GM12878 (cell line): Measurements from ENCODE around the gene TRAF7. TPM values are rescaled to one million over a fixed set of nuclear protein-coding genes. Genes with fewer than 3 reads are reported as not detected.

ENCODE experiments used
- BCL3 ChIP-seq: IDR thresholded peaks from 2 replicates; pipeline ENCODE4 v1.6.1; 2011; ENCODE audit warnings: borderline replicate concordance, low read depth, mild to moderate bottlenecking, moderate library complexity, low read length; ENCODE audit not compliant: insufficient read depth, poor library complexity, severe bottlenecking
- CBFB ChIP-seq: IDR thresholded peaks from 2 replicates; pipeline ENCODE4 v1.6.1; 2016; ENCODE audit warnings: antibody characterized with exemption, low read depth
- CREM ChIP-seq: IDR thresholded peaks from 2 replicates; pipeline ENCODE4 v1.6.1; 2014; ENCODE audit warnings: antibody characterized with exemption, low read depth
- E2F8 ChIP-seq: fragments of 450-650 bp; IDR thresholded peaks from 2 replicates; pipeline ENCODE4 v1.6.1; 2018; ENCODE audit warnings: mild to moderate bottlenecking, low read depth, moderate library complexity; ENCODE audit not compliant: partially characterized antibody
- EED ChIP-seq: sonication (generic); IDR thresholded peaks from 2 replicates; pipeline ENCODE4 v1.6.1; 2016; ENCODE audit warnings: antibody characterized with exemption, low read depth
- FOXK2 ChIP-seq: fragments of 450-650 bp; IDR thresholded peaks from 2 replicates; pipeline ENCODE4 v1.6.1; 2017; ENCODE audit warnings: mild to moderate bottlenecking, moderate library complexity
- FOXM1 ChIP-seq: IDR thresholded peaks from 2 replicates; pipeline ENCODE4 v1.6.1; 2012; ENCODE audit warnings: low read depth, mild to moderate bottlenecking, inconsistent platforms, low read length, moderate library complexity
- KDM1A ChIP-seq: fragments of 200-600 bp; sonication (generic); IDR thresholded peaks from 2 replicates; pipeline ENCODE4 v1.6.1; 2016; ENCODE audit warnings: borderline replicate concordance
- PRDM15 ChIP-seq: fragments of 450-650 bp; formaldehyde crosslinking; IDR thresholded peaks from 2 replicates; pipeline ENCODE4 v1.4.0; 2020; ENCODE audit warnings: mild to moderate bottlenecking, moderate library complexity
- RBBP5 ChIP-seq: fragments of 200-600 bp; sonication (generic); conservative IDR thresholded peaks from 2 replicates; pipeline ENCODE4 v1.6.1; 2016
- RCOR1 ChIP-seq: conservative IDR thresholded peaks from 2 replicates; pipeline ENCODE4 v1.6.1; 2012; ENCODE audit warnings: low read depth, low read length, improper control_type of control experiment
- SIN3A ChIP-seq: IDR thresholded peaks from 2 replicates; pipeline ENCODE4 v1.6.1; 2012; ENCODE audit warnings: low read depth, low read length, improper control_type of control experiment
- SMAD1 ChIP-seq: fragments of 450-650 bp; IDR thresholded peaks from 2 replicates; pipeline ENCODE4 v1.6.1; 2018; ENCODE audit warnings: mild to moderate bottlenecking, low read depth; ENCODE audit not compliant: partially characterized antibody
- SMAD5 ChIP-seq: IDR thresholded peaks from 2 replicates; pipeline ENCODE4 v1.6.1; 2016; ENCODE audit warnings: antibody characterized with exemption, low read depth
- SREBF1 ChIP-seq: IDR thresholded peaks from 2 replicates; pipeline ENCODE4 v1.6.1; 2012; ENCODE audit warnings: mild to moderate bottlenecking, low read length
- STAT1 ChIP-seq: fragments of 450-650 bp; conservative IDR thresholded peaks from 2 replicates; pipeline ENCODE4 v1.6.1; 2014; ENCODE audit warnings: antibody characterized with exemption, mild to moderate bottlenecking
- TCF12 ChIP-seq: IDR thresholded peaks from 2 replicates; pipeline ENCODE4 v1.6.1; 2011; ENCODE audit warnings: low read depth, mild to moderate bottlenecking, low read length
- ZBTB40 ChIP-seq: fragments of 450-650 bp; IDR thresholded peaks from 2 replicates; pipeline ENCODE4 v1.6.1; 2016; ENCODE audit warnings: mild to moderate bottlenecking, moderate library complexity, borderline replicate concordance
- polyA plus RNA-seq, 11 experiments: library from polyadenylated mRNA; depleted of rRNA in 4 of 11; unstranded in 6 of 11; stranded (reverse) in 5 of 11; fragments of >200 nt; fragmentation: Nextera tagmentation in 4 of 11; fragmentation: Illumina TruSeq in 1 of 11; extraction: Ambion mirVana in 4 of 11; extraction: Trizol in 1 of 11; gene quantifications; 1 replicate in 1 of 11; 2 replicates in 10 of 11; pipeline versions ENCODE4 v1.2.1 to v1.2.3, GENCODE V29; 2011 to 2016; ENCODE audit warnings: inconsistent platforms in 2 of 11, missing spikeins in 2 of 11, low read depth in 1 of 11
- total RNA-seq, 4 experiments: library from RNA; depleted of rRNA in 3 of 4; stranded (reverse); fragments of >200 nt in 3 of 4; fragmentation: Illumina TruSeq in 1 of 4; extraction: Trizol in 1 of 4; gene quantifications; 2 replicates each; pipeline versions ENCODE4 v1.2.1 to v1.2.3, GENCODE V29; 2013 to 2021

TRAF7 gene
- total and polyA plus RNA-seq, 10 of the 15 experiments (the other 5 are each of a cell fraction or from before 2014, with no cell fraction given) = 0.61 to 87.0 (median 30.0) TPM

GRCh38 chr16:2205104-2205966 is 49.8 kb downstream of the TRAF7 start, which contains the start of gene MLST8 (continued):
- TF ChIP-seq ZBTB40 (no peak), SMAD5 (peak; percentile 84), RCOR1 (no peak), KDM1A (no peak), PRDM15 (CRISPR knock-in tag) (no peak), RBBP5 (no peak), SIN3A (peak; percentile 41; the same call in 1 of the 2 replicates), FOXM1 (no peak), CBFB (no peak), BCL3 (no peak), FOXK2 (peak; percentile 96), SREBF1 (peak; percentile 90), CREM (peak; percentile 74), EED (peak; percentile 28; the same call in 1 of the 2 replicates), SMAD1 (no peak), E2F8 (no peak), STAT1 (0 out of 2 replicates have a peak, but pooled peaks have one; percentile 23), TCF12 (no peak)
